Gastroesophageal sphincter (tissue), 3 donors: ENCODE measurements around the gene ATRAID.

Experiments used
- CTCF ChIP-seq, 4 experiments: fragments of 200-600 bp in 2 of 4; fragments of 450-650 bp in 2 of 4; sonication (generic) in 1 of 4; IDR thresholded peaks; one replicate each; pipeline ENCODE4 v1.5.1; 2017 to 2019; ENCODE audit warnings: antibody characterized with exemption in 4 of 4, mild to moderate bottlenecking in 2 of 4, moderate library complexity in 2 of 4
- POLR2A ChIP-seq, 2 donors: fragments of 450-650 bp; IDR thresholded peaks; one replicate each; pipeline ENCODE4 v1.6.1; 2017; ENCODE audit warnings: antibody characterized with exemption in 2 of 2, mild to moderate bottlenecking in 2 of 2, moderate library complexity in 1 of 2
- POLR2AphosphoS5 ChIP-seq: sonication (generic); formaldehyde crosslinking; IDR thresholded peaks from one replicate; pipeline ENCODE4 v1.6.1; 2017; ENCODE audit warnings: antibody characterized with exemption

GRCh38 chr2:27265536-27265870 lies 53.7 kb downstream of the ATRAID start:
- TF ChIP-seq POLR2A (IDR thresholded peaks at IDR 0.05) (no peak), CTCF (IDR thresholded peaks at IDR 0.05) (no peak), POLR2AphosphoS5 (no peak)
